Measurements from ENCODE around the gene RPS3. TPM values are rescaled to one million over a fixed set of nuclear protein-coding genes. Genes with fewer than 3 reads are reported as not detected.
A peak's percentile ranks its signal among the peaks of the same experiment; 100 is the strongest.

RPS3 gene
- total and polyA plus RNA-seq, 2 of the 13 experiments (the other 11 are each of a cell fraction or from before 2014, with no cell fraction given): 2,143 to 3,616 TPM

GRCh38 chr11:75351791-75352587 is 47.3 kb upstream of the RPS3 start (continued):
- TF ChIP-seq SKIL (CRISPR knock-in tag; IDR thresholded peaks at IDR 0.05; ENCODE audit: borderline replicate concordance): peak; percentile 85
- TF ChIP-seq ZNF607 (CRISPR knock-in tag; IDR thresholded peaks at IDR 0.05; ENCODE audit: borderline replicate concordance): 0 out of 2 replicates have a peak, but pooled peaks have one; percentile 25
- 0 out of 2 replicates have a peak, but pooled peaks have one; percentile 2 for TF ChIP-seq ZNF446 (CRISPR knock-in tag; IDR thresholded peaks at IDR 0.05)
- peak; percentile 66; the same call in 1 of the 2 replicates for TF ChIP-seq IRF9 (CRISPR knock-in tag; IDR thresholded peaks at IDR 0.05; ENCODE audit: borderline replicate concordance)
- no peak for TF ChIP-seq ZKSCAN1 (IDR thresholded peaks at IDR 0.05; ENCODE audit: low read length)
- no peak for TF ChIP-seq ZNF121 (CRISPR knock-in tag; IDR thresholded peaks at IDR 0.05)
- no peak for TF ChIP-seq FIP1L1 (IDR thresholded peaks at IDR 0.05; ENCODE audit: borderline replicate concordance, insufficient read depth, low read depth, low read length)
- TF ChIP-seq HBP1 (CRISPR knock-in tag; IDR thresholded peaks at IDR 0.05; ENCODE audit: low read depth): peak; percentile 2; the same call in 1 of the 2 replicates
- no peak; the same call in 1 of the 2 replicates for TF ChIP-seq SP4 (CRISPR knock-in tag; IDR thresholded peaks at IDR 0.05)
- no peak for TF ChIP-seq ZNF3 (CRISPR knock-in tag; IDR thresholded peaks at IDR 0.05)
- TF ChIP-seq SALL1 (CRISPR knock-in tag; IDR thresholded peaks at IDR 0.05): peak; percentile 85
- peak; percentile 68 to 86; a peak in 3 of 4 replicates for TF ChIP-seq HMGXB4 (CRISPR knock-in tag; IDR thresholded peaks at IDR 0.05; ENCODE audit: borderline replicate concordance in 1 of 2, low read depth in 1 of 2)
- no peak for TF ChIP-seq ZNF256 (CRISPR knock-in tag; conservative IDR thresholded peaks at IDR 0.05)
- no peak for TF ChIP-seq ZNF780A (CRISPR knock-in tag; IDR thresholded peaks at IDR 0.05)
- no peak for TF ChIP-seq EHMT2 (IDR thresholded peaks at IDR 0.05; ENCODE audit: borderline replicate concordance, low read depth, low read length)
- peak; percentile 87 for TF ChIP-seq FOXP4 (CRISPR knock-in tag; IDR thresholded peaks at IDR 0.05)
- TF ChIP-seq ZNF800 (CRISPR knock-in tag; IDR thresholded peaks at IDR 0.05): peak; percentile 39; the same call in 1 of the 2 replicates

Measured in HepG2 (cell line).